Smooth muscle cell (in vitro differentiated cells): ENCODE measurements around the gene POLA1. TPM values are rescaled to one million over a fixed set of nuclear protein-coding genes. Genes with fewer than 3 reads are reported as not detected.

Experiments used
- DNase-seq: peaks from one replicate; lab custom pipeline; 2025; ENCODE audit not compliant: unreplicated experiment; lab: John Stamatoyannopoulos, UW
- H2AFZ ChIP-seq: fragments of 200-600 bp; sonication (generic); 2 replicates; pipeline ENCODE4 v1.6.0; 2016; ENCODE audit warnings: antibody characterized with exemption, low read depth, mild to moderate bottlenecking
- H3F3A ChIP-seq: fragments of 200-600 bp; sonication (generic); 2 replicates; pipeline ENCODE4 v1.6.0; 2017; ENCODE audit warnings: antibody characterized with exemption, low read depth
- H3K27ac ChIP-seq: fragments of 200-600 bp; sonication (generic); 2 replicates; pipeline ENCODE4 v1.5.1; 2016; ENCODE audit warnings: low read depth, mild to moderate bottlenecking
- H3K27me3 ChIP-seq: fragments of 200-600 bp; sonication (generic); 2 replicates; pipeline ENCODE4 v1.6.1; 2016; ENCODE audit warnings: low read depth, mild to moderate bottlenecking
- H3K36me3 ChIP-seq: fragments of 200-600 bp; sonication (generic); 2 replicates; pipeline ENCODE4 v1.5.1; 2016; ENCODE audit warnings: low read depth
- H3K4me1 ChIP-seq: fragments of 200-600 bp; sonication (generic); 2 replicates; pipeline ENCODE4 v1.5.1; 2016; ENCODE audit warnings: low read depth
- H3K4me2 ChIP-seq: fragments of 200-600 bp; sonication (generic); 2 replicates; pipeline ENCODE4 v1.6.0; 2016; ENCODE audit warnings: mild to moderate bottlenecking
- H3K4me3 ChIP-seq: fragments of 200-600 bp; sonication (generic); 2 replicates; pipeline ENCODE4 v1.5.1; 2016; ENCODE audit warnings: mild to moderate bottlenecking
- H3K79me2 ChIP-seq: fragments of 200-600 bp; sonication (generic); 2 replicates; pipeline ENCODE4 v1.6.0; 2016; ENCODE audit warnings: low read depth, mild to moderate bottlenecking
- H3K9ac ChIP-seq: fragments of 200-600 bp; sonication (generic); 2 replicates; pipeline ENCODE4 v1.6.0; 2016; ENCODE audit warnings: low read depth
- H3K9me3 ChIP-seq: fragments of 200-600 bp; sonication (generic); replicated peaks from 2 replicates; pipeline ENCODE4 v1.5.1; 2016; ENCODE audit warnings: low read depth
- H4K20me1 ChIP-seq: fragments of 200-600 bp; sonication (generic); 2 replicates; pipeline ENCODE4 v1.6.0; 2016; ENCODE audit warnings: low read depth
- WGBS: methylation state at CpG from one replicate; pipeline ENCODE4 v1.1.7; 2016; ENCODE audit warnings: low lambda C conversion rate; 5-methylcytosine and 5-hydroxymethylcytosine counted together
- polyA plus RNA-seq: library from polyadenylated mRNA; unstranded; fragments of >200 nt; fragmentation: Nextera tagmentation; extraction: Ambion mirVana; gene quantifications from 2 replicates; pipeline ENCODE4 v1.2.1, GENCODE V29; 2016
- total RNA-seq: library from RNA; depleted of rRNA; stranded (reverse); fragments of >200 nt; gene quantifications from 2 replicates; pipeline ENCODE4 v1.2.3, GENCODE V29; 2014
- TF ChIP-seq, protein P1 (sequence below): fragments of 200-600 bp; sonication (generic); IDR thresholded peaks from 2 replicates; pipeline ENCODE4 v1.5.1; 2017; ENCODE audit warnings: borderline replicate concordance, mild to moderate bottlenecking, antibody characterized with exemption; ENCODE audit not compliant: insufficient read depth, poor library complexity, severe bottlenecking

Gene POLA1
- total and polyA plus RNA-seq, 2 experiments from 2014 or later, result 5.4 to 11.7 TPM

DNA sequence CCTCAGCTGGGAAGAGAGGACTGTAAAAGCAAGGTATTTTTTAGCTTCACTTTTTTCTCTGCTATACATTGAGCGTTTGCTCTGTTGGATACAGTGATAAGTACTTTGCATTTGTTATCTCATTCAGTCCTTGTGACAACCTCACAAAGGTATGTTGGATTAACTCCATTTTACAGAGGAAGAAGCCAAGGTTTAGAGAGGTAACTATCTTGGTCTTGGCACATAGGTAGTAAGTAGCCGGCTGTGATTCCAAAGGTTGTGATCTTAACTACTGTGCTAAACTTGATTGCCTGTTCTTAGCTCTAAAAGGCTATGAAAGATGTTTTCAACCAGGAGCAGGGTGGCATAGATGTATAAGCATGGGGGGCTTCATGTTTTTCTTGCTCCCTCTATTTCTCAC, 134.4 kb downstream of the POLA1 start:
- no peaks in the 10 kb centered on the region for H3K27me3 ChIP-seq
- H3F3A ChIP-seq, result no peaks in the 10 kb centered on the region
- no peak overlapping the region for H3K4me3 ChIP-seq
- no peak overlapping the region for H3K27ac ChIP-seq
- H3K4me2 ChIP-seq, result no peak overlapping the region
- no peak overlapping the region for H2AFZ ChIP-seq
- H4K20me1 ChIP-seq, result no peaks in the 10 kb centered on the region
- H3K4me1 ChIP-seq, result no peaks in the 10 kb centered on the region
- no peaks in the 10 kb centered on the region for H3K79me2 ChIP-seq
- H3K36me3 ChIP-seq, result peaks cover 8% of the 10 kb centered on the region
- H3K9ac ChIP-seq, result no peak overlapping the region
- WGBS, result 97% methylated on average over 2 of the region's 2 CpGs
- TF ChIP-seq, protein P1, sequence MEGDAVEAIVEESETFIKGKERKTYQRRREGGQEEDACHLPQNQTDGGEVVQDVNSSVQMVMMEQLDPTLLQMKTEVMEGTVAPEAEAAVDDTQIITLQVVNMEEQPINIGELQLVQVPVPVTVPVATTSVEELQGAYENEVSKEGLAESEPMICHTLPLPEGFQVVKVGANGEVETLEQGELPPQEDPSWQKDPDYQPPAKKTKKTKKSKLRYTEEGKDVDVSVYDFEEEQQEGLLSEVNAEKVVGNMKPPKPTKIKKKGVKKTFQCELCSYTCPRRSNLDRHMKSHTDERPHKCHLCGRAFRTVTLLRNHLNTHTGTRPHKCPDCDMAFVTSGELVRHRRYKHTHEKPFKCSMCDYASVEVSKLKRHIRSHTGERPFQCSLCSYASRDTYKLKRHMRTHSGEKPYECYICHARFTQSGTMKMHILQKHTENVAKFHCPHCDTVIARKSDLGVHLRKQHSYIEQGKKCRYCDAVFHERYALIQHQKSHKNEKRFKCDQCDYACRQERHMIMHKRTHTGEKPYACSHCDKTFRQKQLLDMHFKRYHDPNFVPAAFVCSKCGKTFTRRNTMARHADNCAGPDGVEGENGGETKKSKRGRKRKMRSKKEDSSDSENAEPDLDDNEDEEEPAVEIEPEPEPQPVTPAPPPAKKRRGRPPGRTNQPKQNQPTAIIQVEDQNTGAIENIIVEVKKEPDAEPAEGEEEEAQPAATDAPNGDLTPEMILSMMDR, result no peak
- H3K9me3 ChIP-seq, result no peaks in the 10 kb centered on the region
- no peak for DNase-seq

DNA sequence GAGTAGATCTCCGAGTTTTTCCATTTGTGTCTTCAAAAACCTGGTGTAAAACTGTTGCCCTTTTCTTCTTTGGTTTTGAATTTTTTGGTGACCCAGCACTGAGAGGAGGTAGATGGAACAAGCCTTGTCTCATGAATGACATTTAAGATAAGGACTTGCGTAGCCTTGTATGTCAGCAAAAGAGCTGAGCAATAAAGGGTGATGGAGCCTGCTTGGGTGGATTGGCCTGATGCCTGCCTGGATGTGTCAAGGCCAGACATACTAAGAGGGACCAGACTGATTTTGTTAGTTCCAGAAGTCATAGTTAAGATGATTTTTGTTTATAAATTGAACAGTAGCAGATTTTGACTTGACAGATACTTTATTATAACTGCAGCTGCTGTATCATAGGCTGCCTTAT, 134.9 kb downstream of the POLA1 start:
- peaks cover 8% of the 10 kb centered on the region for H3K36me3 ChIP-seq
- H3K27ac ChIP-seq, result no peak overlapping the region
- no peak for DNase-seq
- H4K20me1 ChIP-seq, result no peaks in the 10 kb centered on the region
- no peak overlapping the region for H3K9ac ChIP-seq
- H3K4me1 ChIP-seq, result no peaks in the 10 kb centered on the region
- 95% methylated on average over 2 of the region's 2 CpGs for WGBS
- H2AFZ ChIP-seq, result no peak overlapping the region
- no peaks in the 10 kb centered on the region for H3F3A ChIP-seq
- TF ChIP-seq, protein P1, result no peak
- H3K4me2 ChIP-seq, result no peak overlapping the region
- H3K79me2 ChIP-seq, result no peaks in the 10 kb centered on the region
- H3K4me3 ChIP-seq, result no peak overlapping the region
- H3K9me3 ChIP-seq, result no peaks in the 10 kb centered on the region
- H3K27me3 ChIP-seq, result no peaks in the 10 kb centered on the region

DNA sequence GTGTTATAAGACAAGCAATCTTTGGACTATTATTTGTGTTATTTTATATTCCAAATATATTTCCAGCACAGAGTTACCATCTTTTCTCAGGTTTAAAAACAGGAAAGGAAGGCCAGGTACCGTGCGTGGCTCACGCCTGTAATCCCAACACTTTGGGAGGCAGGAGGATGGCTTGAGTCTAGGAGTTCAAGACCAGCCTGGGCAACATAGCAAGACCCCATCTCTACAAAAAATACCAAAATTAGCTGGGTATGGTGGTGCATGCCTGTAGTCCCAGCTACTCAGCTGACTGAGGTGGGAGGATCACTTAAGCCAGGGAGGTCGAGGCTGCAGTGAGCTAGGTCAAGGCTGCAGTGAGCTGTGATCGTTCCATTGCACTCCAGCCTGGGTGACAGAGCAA, 140.0 kb downstream of the POLA1 start:
- TF ChIP-seq, protein P1, result no peak
- Histone ChIP-seq H3K36me3 (no peaks in the 10 kb centered on the region), H4K20me1 (peaks cover 3% of the 10 kb centered on the region), H3K27ac (no peak overlapping the region), H3K9me3 (no peaks in the 10 kb centered on the region), H3K4me3 (no peak overlapping the region), H3K27me3 (no peaks in the 10 kb centered on the region), H3K4me1 (no peaks in the 10 kb centered on the region), H3F3A (no peaks in the 10 kb centered on the region), H3K4me2 (no peak overlapping the region), H2AFZ (no peak overlapping the region), H3K9ac (no peak overlapping the region), H3K79me2 (no peaks in the 10 kb centered on the region)
- WGBS, result 96% methylated on average over 5 of the region's 5 CpGs
- no peak for DNase-seq

DNA sequence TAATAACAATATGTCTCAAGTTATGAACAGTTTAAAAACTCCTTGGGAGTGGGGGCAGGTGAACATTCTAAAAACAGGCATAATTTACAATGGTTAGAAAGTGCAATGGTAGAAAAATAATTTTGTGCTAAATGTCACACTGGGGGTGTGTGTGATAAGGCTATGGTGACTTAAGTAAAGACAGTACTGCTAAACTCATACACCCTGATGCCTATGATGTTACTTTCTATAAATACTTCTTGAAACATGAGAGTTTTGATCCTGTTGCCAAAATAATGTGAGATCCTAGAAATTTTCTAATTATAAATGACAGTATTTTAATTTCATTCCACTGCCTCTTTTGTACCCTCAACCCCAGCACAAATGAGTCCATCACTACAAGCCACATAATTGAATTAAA, 144.2 kb downstream of the POLA1 start:
- DNase-seq, result no peak
- no peak overlapping the region for H3K4me3 ChIP-seq
- no peak overlapping the region for H3K4me2 ChIP-seq
- H3F3A ChIP-seq, result no peaks in the 10 kb centered on the region
- TF ChIP-seq, protein P1, result no peak
- no peaks in the 10 kb centered on the region for H3K4me1 ChIP-seq
- H3K27me3 ChIP-seq, result no peaks in the 10 kb centered on the region
- H3K9ac ChIP-seq, result no peak overlapping the region
- no peaks in the 10 kb centered on the region for H3K36me3 ChIP-seq
- no peak overlapping the region for H3K27ac ChIP-seq
- no peak overlapping the region for H2AFZ ChIP-seq
- H4K20me1 ChIP-seq, result peaks cover 11% of the 10 kb centered on the region
- H3K79me2 ChIP-seq, result no peaks in the 10 kb centered on the region
- no peaks in the 10 kb centered on the region for H3K9me3 ChIP-seq
